ENCODE data around the gene TTC29. TPM values are rescaled to one million over a fixed set of nuclear protein-coding genes. Genes with fewer than 3 reads are reported as not detected.

Gene TTC29
- total RNA-seq, 1 experiment from 2014 or later = 0.09 TPM

DNA sequence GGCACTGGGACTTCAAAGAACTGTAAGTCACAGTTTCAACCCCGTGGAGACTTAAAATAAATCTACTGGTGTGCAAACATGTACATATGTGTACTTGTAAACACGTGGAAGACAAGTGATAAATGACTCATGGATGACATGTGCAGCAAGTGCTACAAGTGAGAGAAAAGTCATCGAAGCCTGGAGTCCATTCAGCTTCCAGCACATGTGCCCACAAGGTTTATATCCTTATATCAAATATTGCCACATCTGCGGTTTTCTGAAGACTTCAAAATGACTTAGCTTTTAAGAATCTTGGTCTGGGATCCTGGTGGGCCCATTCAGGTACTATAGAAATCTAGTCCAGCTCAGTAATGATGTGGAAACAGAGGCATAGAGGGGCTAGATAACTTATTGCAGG lies 33.0 kb upstream of the TTC29 start (continued):
- TF ChIP-seq, protein P1, sequence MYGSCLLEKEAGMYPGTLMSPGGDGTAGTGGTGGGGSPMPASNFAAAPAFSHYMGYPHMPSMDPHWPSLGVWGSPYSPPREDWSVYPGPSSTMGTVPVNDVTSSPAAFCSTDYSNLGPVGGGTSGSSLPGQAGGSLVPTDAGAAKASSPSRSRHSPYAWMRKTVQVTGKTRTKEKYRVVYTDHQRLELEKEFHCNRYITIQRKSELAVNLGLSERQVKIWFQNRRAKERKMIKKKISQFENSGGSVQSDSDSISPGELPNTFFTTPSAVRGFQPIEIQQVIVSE (CRISPR knock-in tag; IDR thresholded peaks at IDR 0.05; ENCODE audit: borderline replicate concordance) = no peak
- TF ChIP-seq IRF1 (CRISPR knock-in tag; IDR thresholded peaks at IDR 0.05) (no peak), JAZF1 (CRISPR knock-in tag; IDR thresholded peaks at IDR 0.05) (no peak), SMAD3 (CRISPR knock-in tag; IDR thresholded peaks at IDR 0.05; ENCODE audit: borderline replicate concordance) (no peak), TP53 (CRISPR knock-in tag; IDR thresholded peaks at IDR 0.05) (no peak), MXD4 (CRISPR knock-in tag; IDR thresholded peaks at IDR 0.05; ENCODE audit: borderline replicate concordance) (no peak), FOXK1 (CRISPR knock-in tag; IDR thresholded peaks at IDR 0.05) (no peak), ATF6 (CRISPR knock-in tag; IDR thresholded peaks at IDR 0.05) (no peak)
- TF ChIP-seq, protein P2, sequence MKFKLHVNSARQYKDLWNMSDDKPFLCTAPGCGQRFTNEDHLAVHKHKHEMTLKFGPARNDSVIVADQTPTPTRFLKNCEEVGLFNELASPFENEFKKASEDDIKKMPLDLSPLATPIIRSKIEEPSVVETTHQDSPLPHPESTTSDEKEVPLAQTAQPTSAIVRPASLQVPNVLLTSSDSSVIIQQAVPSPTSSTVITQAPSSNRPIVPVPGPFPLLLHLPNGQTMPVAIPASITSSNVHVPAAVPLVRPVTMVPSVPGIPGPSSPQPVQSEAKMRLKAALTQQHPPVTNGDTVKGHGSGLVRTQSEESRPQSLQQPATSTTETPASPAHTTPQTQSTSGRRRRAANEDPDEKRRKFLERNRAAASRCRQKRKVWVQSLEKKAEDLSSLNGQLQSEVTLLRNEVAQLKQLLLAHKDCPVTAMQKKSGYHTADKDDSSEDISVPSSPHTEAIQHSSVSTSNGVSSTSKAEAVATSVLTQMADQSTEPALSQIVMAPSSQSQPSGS (CRISPR knock-in tag; IDR thresholded peaks at IDR 0.05; ENCODE audit: borderline replicate concordance, low read depth) = no peak
- TF ChIP-seq, protein P3, sequence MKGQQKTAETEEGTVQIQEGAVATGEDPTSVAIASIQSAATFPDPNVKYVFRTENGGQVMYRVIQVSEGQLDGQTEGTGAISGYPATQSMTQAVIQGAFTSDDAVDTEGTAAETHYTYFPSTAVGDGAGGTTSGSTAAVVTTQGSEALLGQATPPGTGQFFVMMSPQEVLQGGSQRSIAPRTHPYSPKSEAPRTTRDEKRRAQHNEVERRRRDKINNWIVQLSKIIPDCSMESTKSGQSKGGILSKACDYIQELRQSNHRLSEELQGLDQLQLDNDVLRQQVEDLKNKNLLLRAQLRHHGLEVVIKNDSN (CRISPR knock-in tag; IDR thresholded peaks at IDR 0.05) = no peak

DNA sequence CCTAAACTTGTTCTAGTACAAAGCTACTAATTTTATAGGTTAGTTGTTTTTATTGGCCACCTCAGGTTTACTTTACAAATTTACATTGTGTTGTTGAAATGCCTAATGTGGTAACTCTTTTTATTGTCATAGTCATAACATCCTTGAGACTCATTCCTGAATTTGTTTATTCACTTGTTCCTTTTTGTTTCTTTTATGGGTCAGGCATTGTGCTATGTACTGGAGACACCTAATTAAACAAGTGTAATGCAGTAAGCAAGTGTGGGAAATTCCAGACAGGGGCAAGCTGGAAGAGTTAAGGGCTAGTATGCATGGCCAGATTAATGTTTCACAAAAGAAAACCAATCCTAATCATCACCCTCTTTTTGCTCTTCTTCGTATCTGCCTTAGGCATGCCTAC lies 30.5 kb upstream of the TTC29 start:
- no peaks in the 10 kb centered on the region for H3K27me3 Mint-ChIP-seq (ENCODE audit: low read depth)
- ChIA-PET CTCF (interaction anchor here (1.0 to 1.4 kb wide), 2 partner anchors 28 to 43 kb away, joined by 3 read pairs; no protein-coding TSS in a partner anchor), POLR2A (no interaction called here)
- H3K4me3 Mint-ChIP-seq = no peak overlapping the region
- TF ChIP-seq, protein P4, sequence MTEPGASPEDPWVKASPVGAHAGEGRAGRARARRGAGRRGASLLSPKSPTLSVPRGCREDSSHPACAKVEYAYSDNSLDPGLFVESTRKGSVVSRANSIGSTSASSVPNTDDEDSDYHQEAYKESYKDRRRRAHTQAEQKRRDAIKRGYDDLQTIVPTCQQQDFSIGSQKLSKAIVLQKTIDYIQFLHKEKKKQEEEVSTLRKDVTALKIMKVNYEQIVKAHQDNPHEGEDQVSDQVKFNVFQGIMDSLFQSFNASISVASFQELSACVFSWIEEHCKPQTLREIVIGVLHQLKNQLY (CRISPR knock-in tag; IDR thresholded peaks at IDR 0.05) = no peak
- DNase-seq (ENCODE audit: low spot score) (no peak), ATAC-seq (peak; percentile 41; the same call in 1 of the 2 replicates)
- H3K9me3 Mint-ChIP-seq = no peaks in the 10 kb centered on the region; the same call in 1 of the 2 replicates
- H3K27ac Mint-ChIP-seq = no peak overlapping the region
- H3K4me1 Mint-ChIP-seq = peaks cover 20% of the 10 kb centered on the region
- no peaks in the 10 kb centered on the region for H3K36me3 Mint-ChIP-seq

DNA sequence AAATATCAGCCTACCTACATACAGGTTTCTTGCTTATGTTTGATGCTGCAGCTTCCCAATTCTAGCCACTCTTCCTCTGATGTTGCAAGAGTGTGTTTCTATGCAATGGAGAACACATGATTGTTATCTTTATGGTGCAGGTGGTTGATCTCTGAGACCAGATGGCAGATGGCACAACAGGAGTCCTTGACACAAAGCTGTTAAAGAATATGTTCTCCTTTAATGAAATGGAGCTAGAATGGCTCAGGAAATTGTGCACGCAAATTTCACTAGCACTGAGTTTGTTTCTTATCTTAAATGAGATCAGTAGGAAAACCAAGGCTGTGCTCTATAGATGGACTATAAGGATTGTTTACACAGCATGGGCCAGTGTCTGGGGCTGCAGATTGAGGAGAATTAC lies 29.9 kb upstream of the TTC29 start:
- no peak overlapping the region for H3K4me3 Mint-ChIP-seq
- H3K9me3 Mint-ChIP-seq = no peaks in the 10 kb centered on the region; the same call in 1 of the 2 replicates
- CTCF ChIA-PET = interaction anchor here (1.0 to 1.4 kb wide), 2 partner anchors 29 to 44 kb away, joined by 3 read pairs; no protein-coding TSS in a partner anchor
- ATAC-seq (no peak), DNase-seq (ENCODE audit: low spot score) (no peak)
- TF ChIP-seq ZNF138 (CRISPR knock-in tag; conservative IDR thresholded peaks at IDR 0.05) = no peak
- TF ChIP-seq, protein P2 (CRISPR knock-in tag; IDR thresholded peaks at IDR 0.05; ENCODE audit: borderline replicate concordance, low read depth) = no peak
- no peak for TF ChIP-seq RELA (CRISPR knock-in tag; IDR thresholded peaks at IDR 0.05; ENCODE audit: borderline replicate concordance)
- no peak for TF ChIP-seq NFYB (CRISPR knock-in tag; conservative IDR thresholded peaks at IDR 0.05; ENCODE audit: low read depth)
- TF ChIP-seq CREB1 (CRISPR knock-in tag; IDR thresholded peaks at IDR 0.05) = no peak
- no peak for TF ChIP-seq JAZF1 (CRISPR knock-in tag; IDR thresholded peaks at IDR 0.05)
- no peaks in the 10 kb centered on the region for H3K36me3 Mint-ChIP-seq
- H3K27ac Mint-ChIP-seq = no peak overlapping the region
- peaks cover 20% of the 10 kb centered on the region for H3K4me1 Mint-ChIP-seq
- POLR2A ChIA-PET = no interaction called here
- H3K27me3 Mint-ChIP-seq (ENCODE audit: low read depth) = no peaks in the 10 kb centered on the region
